SK-N-SH treated with all-trans-retinoic acid at 6 μM for 48 hours (cell line): ENCODE data around the gene MYL6.

Source experiments
- ATAC-seq: fragments of 200-7000 bp; cut with Tn5 transposase; 3 replicates; pipeline ENCODE4 v1.9.1; 2020; ENCODE audit warnings: mild to moderate bottlenecking, moderate library complexity
- ARNTL ChIP-seq: fragments of 450-650 bp; formaldehyde crosslinking; IDR thresholded peaks from 2 replicates; pipeline ENCODE4 v1.5.0; 2020; ENCODE audit warnings: low read depth, mild to moderate bottlenecking, moderate library complexity, borderline replicate concordance
- BACH2 ChIP-seq: fragments of 250-450 bp; sonication (Bioruptor Pico); IDR thresholded peaks from 2 replicates; pipeline ENCODE4 v1.9.0; 2021; ENCODE audit warnings: mild to moderate bottlenecking, borderline replicate concordance
- CREB5 ChIP-seq: fragments of 250-450 bp; sonication (Bioruptor Pico); IDR thresholded peaks from 2 replicates; pipeline ENCODE4 v1.5.1; 2020; ENCODE audit warnings: low read depth, mild to moderate bottlenecking, moderate library complexity
- CSDC2 ChIP-seq: fragments of 250-450 bp; sonication (Bioruptor Pico); IDR thresholded peaks from 2 replicates; pipeline ENCODE4 v1.5.0; 2020; ENCODE audit warnings: mild to moderate bottlenecking, moderate library complexity
- ESRRG ChIP-seq: fragments of 250-450 bp; sonication (Bioruptor Pico); IDR thresholded peaks from 2 replicates; pipeline ENCODE4 v1.6.1; 2021; ENCODE audit warnings: mild to moderate bottlenecking
- GLIS3 ChIP-seq: fragments of 250-450 bp; sonication (Bioruptor Pico); IDR thresholded peaks from 2 replicates; pipeline ENCODE4 v1.5.0; 2020; ENCODE audit warnings: mild to moderate bottlenecking, moderate library complexity
- ISL1 ChIP-seq: fragments of 250-450 bp; sonication (Bioruptor Pico); IDR thresholded peaks from 2 replicates; pipeline ENCODE4 v2.1.2; 2022; ENCODE audit warnings: mild to moderate bottlenecking, moderate library complexity
- OSR1 ChIP-seq: fragments of 250-450 bp; sonication (Bioruptor Pico); IDR thresholded peaks from 2 replicates; pipeline ENCODE4 v1.8.0; 2022; ENCODE audit warnings: moderate library complexity, mild to moderate bottlenecking, inconsistent platforms
- PATZ1 ChIP-seq: fragments of 250-450 bp; sonication (Bioruptor Pico); IDR thresholded peaks from 2 replicates; pipeline ENCODE4 v1.8.0; 2020; ENCODE audit warnings: mild to moderate bottlenecking, moderate library complexity, borderline replicate concordance
- POU6F1 ChIP-seq: fragments of 250-450 bp; sonication (Bioruptor Pico); IDR thresholded peaks from 2 replicates; pipeline ENCODE4 v1.8.0; 2021; ENCODE audit warnings: low read depth, mild to moderate bottlenecking, moderate library complexity, borderline replicate concordance
- RARB ChIP-seq: fragments of 250-450 bp; sonication (Bioruptor Pico); IDR thresholded peaks from 2 replicates; pipeline ENCODE4 v1.8.0; 2021; ENCODE audit warnings: mild to moderate bottlenecking, moderate library complexity
- TCF4 ChIP-seq: fragments of 250-450 bp; sonication (Bioruptor Pico); IDR thresholded peaks from 2 replicates; pipeline ENCODE4 v1.8.0; 2021; ENCODE audit warnings: mild to moderate bottlenecking, moderate library complexity, borderline replicate concordance
- TOX ChIP-seq: fragments of 250-450 bp; sonication (Bioruptor Pico); IDR thresholded peaks from 2 replicates; pipeline ENCODE4 v1.8.0; 2021; ENCODE audit warnings: mild to moderate bottlenecking, moderate library complexity, borderline replicate concordance
- TSHZ2 ChIP-seq: fragments of 250-450 bp; sonication (Bioruptor Pico); IDR thresholded peaks from 2 replicates; pipeline ENCODE4 v1.5.0; 2020; ENCODE audit warnings: mild to moderate bottlenecking, moderate library complexity
- ZC3H10 ChIP-seq: fragments of 250-450 bp; sonication (Bioruptor Pico); IDR thresholded peaks from 2 replicates; pipeline ENCODE4 v1.5.1; 2021; ENCODE audit warnings: mild to moderate bottlenecking, moderate library complexity
- ZFP3 ChIP-seq: fragments of 250-450 bp; sonication (Bioruptor Pico); IDR thresholded peaks from 2 replicates; pipeline ENCODE4 v1.5.0; 2020; ENCODE audit warnings: mild to moderate bottlenecking, moderate library complexity
- ZFP30 ChIP-seq: fragments of 450-650 bp; formaldehyde crosslinking; IDR thresholded peaks from 2 replicates; pipeline ENCODE4 v1.5.0; 2022; ENCODE audit warnings: mild to moderate bottlenecking, moderate library complexity
- ZNF565 ChIP-seq: fragments of 450-650 bp; formaldehyde crosslinking; conservative IDR thresholded peaks from 2 replicates; pipeline ENCODE4 v1.5.0; 2020; ENCODE audit warnings: low read depth, mild to moderate bottlenecking, moderate library complexity
- ZNF70 ChIP-seq: fragments of 450-650 bp; formaldehyde crosslinking; IDR thresholded peaks from 2 replicates; pipeline ENCODE4 v1.5.0; 2020; ENCODE audit warnings: mild to moderate bottlenecking, moderate library complexity
- ZNF8 ChIP-seq: fragments of 450-650 bp; formaldehyde crosslinking; IDR thresholded peaks from 2 replicates; pipeline ENCODE4 v1.5.0; 2020; ENCODE audit warnings: mild to moderate bottlenecking, moderate library complexity

The MYL6 gene

GRCh38 chr12:56159482-56160192 lies 1.5 kb downstream of the MYL6 start:
- ATAC-seq = no peak
- no peak for TF ChIP-seq POU6F1 (CRISPR knock-in tag)
- TF ChIP-seq TOX (CRISPR knock-in tag) = no peak
- no peak for TF ChIP-seq ZNF70 (CRISPR knock-in tag)
- no peak for TF ChIP-seq ZC3H10 (CRISPR knock-in tag)
- no peak for TF ChIP-seq ZNF8 (CRISPR knock-in tag)
- TF ChIP-seq, all 23 proteins: peak for 0

GRCh38 chr12:56160193-56160763 lies 2.1 kb downstream of the MYL6 start:
- no peak for ATAC-seq
- TF ChIP-seq RARB (0 out of 2 replicates have a peak, but pooled peaks have one; percentile 18), ZNF565 (CRISPR knock-in tag) (no peak), OSR1 (CRISPR knock-in tag) (no peak), ZNF8 (CRISPR knock-in tag) (no peak), ZFP30 (CRISPR knock-in tag) (no peak), ESRRG (CRISPR knock-in tag) (no peak)

- TF ChIP-seq ZNF70 (CRISPR knock-in tag) = no peak
- no peak for TF ChIP-seq ZFP30 (CRISPR knock-in tag)
- TF ChIP-seq RARB = no peak
- no peak for TF ChIP-seq GLIS3
- no peak for TF ChIP-seq TOX (CRISPR knock-in tag)
- TF ChIP-seq PATZ1 = no peak
- no peak for TF ChIP-seq ARNTL (CRISPR knock-in tag)
- no peak for TF ChIP-seq TSHZ2 (CRISPR knock-in tag)
- no peak for TF ChIP-seq BACH2 (CRISPR knock-in tag)
- no peak for TF ChIP-seq ZNF565 (CRISPR knock-in tag)
- TF ChIP-seq CSDC2 = no peak
- TF ChIP-seq TCF4 (CRISPR knock-in tag) = no peak
- TF ChIP-seq ISL1 = no peak
- no peak for TF ChIP-seq ZC3H10 (CRISPR knock-in tag)
- no peak for TF ChIP-seq CREB5 (CRISPR knock-in tag)
- no peak for TF ChIP-seq ZFP3
- ATAC-seq = no peak
Observed at GRCh38 chr12:56160894-56161689, 2.9 kb downstream of the MYL6 start.
